ENCODE results near the gene ASAP2. TPM values are rescaled to one million over a fixed set of nuclear protein-coding genes. Genes with fewer than 3 reads are reported as not detected.

ASAP2 gene
- total RNA-seq (2022; extraction: Qiagen RNA extraction), result 34.9 to 48.5 TPM (median 45.5 TPM) in 5 replicates

GRCh38 chr2:9205963-9206948 is at the start of gene ASAP2:
Gene ASAP2, plus strand, starts transcription at chr2:9206812. Its CDS starts 293 bp downstream, at chr2:9207105.

GRCh38 chr2:9423100-9423921 is 216.7 kb downstream of the ASAP2 start, which contains the start of the genes CPSF3 and ITGB1BP1:
Gene CPSF3, plus strand, starts transcription at chr2:9423654. Its CDS starts 120 bp downstream, at chr2:9423774.
Gene ITGB1BP1, minus strand, starts transcription at chr2:9423528. Its CDS starts 4,831 bp downstream, at chr2:9418697.

Other genes starting within 250 kb of the ASAP2 start
- gene MBOAT2, start 203.1 kb upstream of the ASAP2 start, total RNA-seq (2022; extraction: Qiagen RNA extraction), result 44.6 to 61.4 TPM (median 53.8 TPM) in 5 replicates
- gene ITGB1BP1, start 216.7 kb downstream of the ASAP2 start, total RNA-seq (2022; extraction: Qiagen RNA extraction), result 164 to 200 TPM (median 176 TPM) in 5 replicates
- 46.8 to 59.1 TPM (median 51.2 TPM) in 5 replicates for gene CPSF3, start 216.8 kb downstream of the ASAP2 start, total RNA-seq (2022; extraction: Qiagen RNA extraction)